ENCODE data around the gene NRG2.

- no peak for TF ChIP-seq CTCF (IDR thresholded peaks at IDR 0.05)
- TF ChIP-seq POLR2AphosphoS5 (IDR thresholded peaks at IDR 0.05) = no peak
- TF ChIP-seq POLR2A (IDR thresholded peaks at IDR 0.05) = no peak
Observed at GRCh38 chr5:139859013-139859412, 184.1 kb downstream of the NRG2 start.

Data from breast epithelium (tissue), 3 donors.